GM12873 (cell line): ENCODE results near the gene ERC2.

Experiments used
- CTCF ChIP-seq: IDR thresholded peaks from 2 replicates; pipeline ENCODE4 v1.5.1; 2012; ENCODE audit warnings: low read depth, mild to moderate bottlenecking, moderate library complexity, low read length, control low read depth; ENCODE audit not compliant: insufficient read depth; ENCODE audit errors: missing control alignments

ERC2 gene

GRCh38 chr3:56119575-56120349 is 348.5 kb downstream of the ERC2 start:
- TF ChIP-seq CTCF = no peak

GRCh38 chr3:56118968-56119367 is 349.3 kb downstream of the ERC2 start:
- no peak for TF ChIP-seq CTCF

- TF ChIP-seq CTCF = no peak
These were observed 352.6 kb downstream of the ERC2 start for GRCh38 chr3:56115698-56116097.

GRCh38 chr3:56115199-56115598 is 353.1 kb downstream of the ERC2 start:
- TF ChIP-seq CTCF = no peak

- TF ChIP-seq CTCF = no peak
These were observed 354.4 kb downstream of the ERC2 start for GRCh38 chr3:56113908-56114307.

- no peak for TF ChIP-seq CTCF
These were observed 355.0 kb downstream of the ERC2 start for GRCh38 chr3:56113231-56113630.

GRCh38 chr3:56111606-56112304 is 356.5 kb downstream of the ERC2 start:
- TF ChIP-seq CTCF = no peak
